Nephron (organoid): Measurements from ENCODE around the gene NXN.
A peak's percentile ranks its signal among the peaks of the same experiment; 100 is the strongest.
"Not testable (repeated sequence)": the region's sequence is repeated elsewhere in the genome, so short reads cannot be mapped to it uniquely, and the experiment has no call there.

Experiments used
- H3K27ac Mint-ChIP-seq, 3 experiments: 2 replicates each; pipeline ENCODE4 v1.8.0; 2020; ENCODE audit warnings: mixed read lengths in 3 of 3, mild to moderate bottlenecking in 2 of 3, moderate library complexity in 1 of 3
- H3K27me3 Mint-ChIP-seq: 2 replicates; pipeline ENCODE4 v1.8.0; 2021; ENCODE audit warnings: low read depth, mild to moderate bottlenecking, moderate library complexity, mixed read lengths
- H3K36me3 Mint-ChIP-seq: 2 replicates; pipeline ENCODE4 v1.8.0; 2020; ENCODE audit warnings: low read depth, mixed read lengths
- H3K4me1 Mint-ChIP-seq: 2 replicates; pipeline ENCODE4 v1.8.0; 2020; ENCODE audit warnings: mixed read lengths
- H3K4me3 Mint-ChIP-seq, 3 experiments: 2 replicates each; pipeline ENCODE4 v1.8.0; 2020; ENCODE audit warnings: mild to moderate bottlenecking in 3 of 3, mixed read lengths in 3 of 3, moderate library complexity in 2 of 3
- H3K9me3 Mint-ChIP-seq: 2 replicates; pipeline ENCODE4 v1.8.0; 2020; ENCODE audit warnings: mixed read lengths
- TF ChIP-seq, protein P1 (sequence below), 3 experiments: fragments of 200-600 bp; sonication (generic); IDR thresholded peaks; one replicate each; pipeline ENCODE4 v1.5.0; 2021; ENCODE audit warnings: antibody characterized with exemption in 3 of 3; ENCODE audit not compliant: unreplicated experiment in 3 of 3

Gene NXN

DNA sequence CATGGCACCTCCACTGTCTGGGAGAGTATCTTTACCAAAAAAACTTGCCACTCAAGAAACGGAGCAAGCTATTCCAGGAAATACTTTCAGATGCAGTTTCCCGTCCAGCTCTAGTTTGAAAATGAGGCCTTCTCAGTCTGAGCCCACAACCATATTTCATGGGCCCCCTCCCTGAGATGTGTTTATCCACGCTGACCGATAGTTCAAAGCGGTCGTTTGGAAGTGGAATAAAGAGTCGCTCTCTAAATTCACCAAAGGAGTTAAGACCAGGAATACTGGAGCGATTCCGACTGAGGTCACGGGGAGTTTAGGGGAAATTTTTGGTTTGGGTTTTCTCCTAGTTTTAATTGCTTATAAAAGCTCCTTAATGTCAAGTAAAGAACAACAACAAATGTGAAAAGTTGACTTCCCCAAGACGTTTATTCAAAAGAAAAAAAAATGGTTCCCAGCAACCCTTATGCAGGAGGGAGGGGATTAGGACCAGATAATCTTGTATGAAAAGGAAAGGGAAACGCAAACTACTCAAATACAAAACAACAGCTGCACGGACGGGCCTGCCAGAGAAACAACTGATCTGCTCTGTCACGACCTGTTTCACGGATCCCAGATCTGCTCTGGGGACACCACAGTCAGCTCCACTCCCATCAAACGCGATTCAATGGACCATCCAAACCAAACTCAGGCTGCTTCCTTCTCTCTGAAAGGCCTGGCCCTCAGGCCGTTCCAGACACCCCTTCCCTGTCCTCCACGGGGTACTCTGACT, 120.3 kb downstream of the NXN start:
- Mint-ChIP-seq H3K27me3 (no peaks in the 10 kb centered on the region), H3K4me1 (peaks cover 58% of the 10 kb centered on the region), H3K27ac (peak overlapping the region; percentile 97 to 100 (median 100)), H3K4me3 (peak overlapping the region; percentile 22 to 46 (median 41)), H3K9me3 (no peaks in the 10 kb centered on the region), H3K36me3 (peaks cover 3% of the 10 kb centered on the region)
- TF ChIP-seq, protein P1, sequence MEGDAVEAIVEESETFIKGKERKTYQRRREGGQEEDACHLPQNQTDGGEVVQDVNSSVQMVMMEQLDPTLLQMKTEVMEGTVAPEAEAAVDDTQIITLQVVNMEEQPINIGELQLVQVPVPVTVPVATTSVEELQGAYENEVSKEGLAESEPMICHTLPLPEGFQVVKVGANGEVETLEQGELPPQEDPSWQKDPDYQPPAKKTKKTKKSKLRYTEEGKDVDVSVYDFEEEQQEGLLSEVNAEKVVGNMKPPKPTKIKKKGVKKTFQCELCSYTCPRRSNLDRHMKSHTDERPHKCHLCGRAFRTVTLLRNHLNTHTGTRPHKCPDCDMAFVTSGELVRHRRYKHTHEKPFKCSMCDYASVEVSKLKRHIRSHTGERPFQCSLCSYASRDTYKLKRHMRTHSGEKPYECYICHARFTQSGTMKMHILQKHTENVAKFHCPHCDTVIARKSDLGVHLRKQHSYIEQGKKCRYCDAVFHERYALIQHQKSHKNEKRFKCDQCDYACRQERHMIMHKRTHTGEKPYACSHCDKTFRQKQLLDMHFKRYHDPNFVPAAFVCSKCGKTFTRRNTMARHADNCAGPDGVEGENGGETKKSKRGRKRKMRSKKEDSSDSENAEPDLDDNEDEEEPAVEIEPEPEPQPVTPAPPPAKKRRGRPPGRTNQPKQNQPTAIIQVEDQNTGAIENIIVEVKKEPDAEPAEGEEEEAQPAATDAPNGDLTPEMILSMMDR (IDR thresholded peaks at IDR 0.05; ENCODE audit: unreplicated experiment in 3 of 3): no peak

DNA sequence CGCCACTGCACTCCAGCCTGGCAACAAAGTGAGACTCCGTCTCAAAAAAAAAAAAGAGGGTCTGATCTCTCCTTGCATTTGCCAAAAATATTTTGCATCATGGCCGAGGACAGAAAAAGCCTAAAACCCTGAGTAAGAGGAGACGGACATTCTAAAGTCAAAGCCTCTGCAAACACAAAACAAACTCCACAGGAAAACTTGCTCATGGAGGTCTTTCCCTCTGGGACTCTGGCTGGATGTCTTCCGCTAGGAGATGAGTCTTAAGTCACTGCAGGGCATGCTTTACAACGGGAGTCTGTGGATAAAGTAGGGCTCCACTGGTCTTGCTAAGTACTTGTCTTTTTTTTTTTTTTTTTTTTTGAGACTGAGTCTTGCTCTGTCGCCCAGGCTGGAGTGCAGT, 123.4 kb downstream of the NXN start:
- peaks cover under 1% of the 10 kb centered on the region for H3K27me3 Mint-ChIP-seq
- no peaks in the 10 kb centered on the region for H3K9me3 Mint-ChIP-seq
- H3K4me3 Mint-ChIP-seq: no peak overlapping the region
- TF ChIP-seq, protein P1 (IDR thresholded peaks at IDR 0.05; ENCODE audit: unreplicated experiment in 3 of 3): no peak
- peaks cover 3% of the 10 kb centered on the region for H3K36me3 Mint-ChIP-seq
- H3K27ac Mint-ChIP-seq: peak overlapping the region in 1 of 3 experiments; percentile 72
- peaks cover 64% of the 10 kb centered on the region for H3K4me1 Mint-ChIP-seq

DNA sequence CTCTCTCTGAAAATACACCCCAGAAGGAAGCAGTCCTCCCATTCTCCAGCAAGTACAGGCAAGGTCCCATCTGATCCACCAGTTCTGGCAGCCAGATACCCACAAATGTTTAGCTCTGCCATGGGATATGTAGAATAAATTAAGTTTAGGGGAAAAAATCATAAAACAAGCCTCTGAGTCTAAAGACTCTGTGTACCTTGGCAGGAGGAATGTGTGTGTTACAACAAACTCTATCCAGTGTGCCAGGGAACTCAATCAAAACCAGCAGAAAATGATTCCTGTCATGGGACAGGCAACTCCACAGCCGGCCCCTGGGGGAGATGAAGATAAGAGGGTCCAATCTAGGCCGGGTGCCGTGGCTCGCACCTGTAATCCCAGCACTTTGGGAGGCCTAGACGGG, 124.0 kb downstream of the NXN start:
- peaks cover 4% of the 10 kb centered on the region for H3K27me3 Mint-ChIP-seq
- H3K36me3 Mint-ChIP-seq: no peaks in the 10 kb centered on the region
- H3K27ac Mint-ChIP-seq: peak overlapping the region; percentile 68 to 87 (median 72)
- peak overlapping the region in 1 of 3 experiments; percentile 21 for H3K4me3 Mint-ChIP-seq
- TF ChIP-seq, protein P1 (IDR thresholded peaks at IDR 0.05; ENCODE audit: unreplicated experiment in 3 of 3): no peak
- no peaks in the 10 kb centered on the region for H3K9me3 Mint-ChIP-seq
- H3K4me1 Mint-ChIP-seq: peaks cover 64% of the 10 kb centered on the region

DNA sequence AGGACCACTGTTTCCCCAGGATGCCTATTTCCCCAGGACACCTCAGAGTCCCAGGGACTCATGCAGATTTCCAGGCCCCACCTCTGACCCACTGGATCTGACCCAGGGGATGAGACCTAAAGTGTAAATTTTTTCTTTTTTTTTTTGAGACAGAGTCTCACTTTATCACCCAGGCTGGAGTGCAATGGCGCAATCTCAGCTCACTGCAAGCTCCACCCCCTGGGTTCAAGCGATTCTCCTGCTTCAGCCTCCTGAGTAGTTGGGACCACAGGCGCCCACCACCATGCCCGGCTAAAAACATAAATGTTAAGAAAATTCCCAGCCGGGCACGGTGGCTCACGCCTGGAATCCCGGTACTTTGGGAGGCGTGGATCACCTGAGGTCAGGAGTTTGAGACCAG, 126.7 kb downstream of the NXN start:
- not testable (repeated sequence) for H3K36me3 Mint-ChIP-seq, H3K27me3 Mint-ChIP-seq, H3K9me3 Mint-ChIP-seq, H3K4me3 Mint-ChIP-seq
- peak overlapping the region in 1 of 3 experiments; percentile 92 for H3K27ac Mint-ChIP-seq
- peaks cover 68% of the 10 kb centered on the region for H3K4me1 Mint-ChIP-seq

DNA sequence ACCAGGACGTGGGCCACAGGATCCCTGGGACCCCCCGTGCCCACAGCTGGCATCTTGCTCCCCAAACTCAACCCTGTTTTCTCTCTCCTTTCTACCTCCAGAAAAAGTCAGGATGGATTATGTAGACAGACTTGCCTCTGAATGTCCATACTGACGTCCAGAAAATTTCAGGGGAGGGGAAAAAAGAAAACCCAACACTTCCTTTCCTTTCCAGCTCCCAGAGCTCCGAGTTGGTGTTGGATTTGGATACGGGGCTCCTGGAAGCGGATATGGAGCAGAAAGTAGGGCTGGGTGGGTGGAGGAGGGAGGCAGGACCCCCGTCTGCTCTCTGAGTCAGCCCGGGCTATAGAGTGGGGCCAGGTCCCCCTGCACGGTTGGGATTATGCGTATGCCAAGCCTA, 127.2 kb downstream of the NXN start:
- H3K27ac Mint-ChIP-seq: peak overlapping the region; percentile 68 to 92 (median 78)
- H3K36me3 Mint-ChIP-seq: no peaks in the 10 kb centered on the region
- peaks cover 4% of the 10 kb centered on the region for H3K27me3 Mint-ChIP-seq
- no peaks in the 10 kb centered on the region for H3K9me3 Mint-ChIP-seq
- peaks cover 70% of the 10 kb centered on the region for H3K4me1 Mint-ChIP-seq
- TF ChIP-seq, protein P1 (IDR thresholded peaks at IDR 0.05; ENCODE audit: unreplicated experiment in 3 of 3): no peak
- H3K4me3 Mint-ChIP-seq: no peak overlapping the region

DNA sequence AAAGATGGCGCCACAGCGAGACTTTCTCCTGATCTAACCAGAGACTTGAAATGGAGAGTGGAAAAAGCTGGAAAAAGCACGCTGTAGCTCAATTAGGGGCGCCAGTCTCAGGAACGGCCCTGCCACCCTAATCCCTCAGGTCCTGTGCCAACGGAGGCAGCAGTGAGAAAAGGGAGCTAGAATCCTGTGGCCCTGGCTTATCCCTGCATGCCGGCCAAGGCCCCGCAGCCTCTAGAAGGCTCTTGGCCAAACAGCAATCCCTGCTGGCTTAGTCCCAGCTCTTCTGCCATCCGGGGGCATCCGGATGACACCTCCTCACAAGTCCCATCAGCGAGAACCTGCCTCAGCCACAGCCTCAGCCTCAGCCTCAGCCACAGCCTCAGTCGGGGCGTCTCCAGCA, 127.7 kb downstream of the NXN start:
- H3K9me3 Mint-ChIP-seq: no peaks in the 10 kb centered on the region
- peaks cover 4% of the 10 kb centered on the region for H3K27me3 Mint-ChIP-seq
- H3K4me1 Mint-ChIP-seq: peaks cover 70% of the 10 kb centered on the region
- peak overlapping the region; percentile 68 to 92 (median 78) for H3K27ac Mint-ChIP-seq
- peak overlapping the region in 1 of 3 experiments; percentile 45 for H3K4me3 Mint-ChIP-seq
- TF ChIP-seq, protein P1 (IDR thresholded peaks at IDR 0.05; ENCODE audit: unreplicated experiment in 3 of 3): no peak
- no peaks in the 10 kb centered on the region for H3K36me3 Mint-ChIP-seq
